DOHH2 (cell line): ENCODE data around the gene FBXO33.

Experiments used
- H3F3A ChIP-seq: fragments of 200-600 bp; sonication (generic), shearing (Covaris generic); 2 replicates; pipeline ENCODE4 v1.6.0; 2016; ENCODE audit warnings: antibody characterized with exemption, mild to moderate bottlenecking; ENCODE audit not compliant: control insufficient read depth, insufficient read depth
- H3K27ac ChIP-seq: fragments of 200-600 bp; sonication (generic); 2 replicates; pipeline ENCODE4 v1.5.1; 2014; ENCODE audit warnings: low read depth, mild to moderate bottlenecking, low read length, moderate library complexity
- H3K27me3 ChIP-seq: fragments of 200-600 bp; sonication (generic); 2 replicates; pipeline ENCODE4 v1.6.1; 2014; ENCODE audit warnings: mild to moderate bottlenecking, low read length, mixed read lengths; ENCODE audit not compliant: control insufficient read depth
- H3K36me3 ChIP-seq: fragments of 200-600 bp; sonication (generic); 2 replicates; pipeline ENCODE4 v1.6.1; 2014; ENCODE audit warnings: mild to moderate bottlenecking, low read length, moderate library complexity, mixed read lengths; ENCODE audit not compliant: control insufficient read depth
- H3K4me1 ChIP-seq: fragments of 200-600 bp; sonication (generic); 2 replicates; pipeline ENCODE4 v1.6.1; 2014; ENCODE audit warnings: mild to moderate bottlenecking, low read length, mixed read lengths; ENCODE audit not compliant: control insufficient read depth
- H3K4me2 ChIP-seq: fragments of 200-600 bp; sonication (generic); 2 replicates; pipeline ENCODE4 v1.6.0; 2014; ENCODE audit warnings: mild to moderate bottlenecking, low read length, moderate library complexity
- H3K4me3 ChIP-seq: fragments of 200-600 bp; sonication (generic); 2 replicates; pipeline ENCODE4 v1.5.1; 2014; ENCODE audit warnings: mild to moderate bottlenecking, low read length, mixed read lengths
- H3K79me2 ChIP-seq: fragments of 200-600 bp; sonication (generic); 2 replicates; pipeline ENCODE4 v1.6.1; 2014; ENCODE audit warnings: mild to moderate bottlenecking, low read length, mixed read lengths; ENCODE audit not compliant: control insufficient read depth
- H3K9me2 ChIP-seq: fragments of 200-600 bp; sonication (generic); replicated peaks from 2 replicates; pipeline ENCODE4 v1.6.1; 2014; ENCODE audit warnings: mild to moderate bottlenecking, low read length, mixed read lengths; ENCODE audit not compliant: control insufficient read depth
- H3K9me3 ChIP-seq: fragments of 200-600 bp; sonication (generic); 2 replicates; pipeline ENCODE4 v1.6.1; 2014; ENCODE audit warnings: antibody characterized with exemption, low read length, mixed read lengths; ENCODE audit not compliant: control insufficient read depth, insufficient read depth
- H4K20me1 ChIP-seq: fragments of 200-600 bp; sonication (generic); 2 replicates; pipeline ENCODE4 v1.6.0; 2014; ENCODE audit warnings: low read depth, mild to moderate bottlenecking, antibody characterized with exemption, low read length, moderate library complexity; ENCODE audit not compliant: control insufficient read depth, insufficient read depth
- CTCF ChIP-seq: fragments of 200-600 bp; sonication (generic); IDR thresholded peaks from one replicate; pipeline ENCODE4 v1.5.1; 2014; ENCODE audit warnings: antibody characterized with exemption, mild to moderate bottlenecking, low read depth, low read length; ENCODE audit not compliant: poor library complexity, severe bottlenecking
- EZH2phosphoT487 ChIP-seq: fragments of 200-600 bp; sonication (generic); IDR thresholded peaks from 2 replicates; pipeline ENCODE4 v1.6.1; 2017; ENCODE audit warnings: borderline replicate concordance, mild to moderate bottlenecking, antibody characterized with exemption, low read length, moderate library complexity, mixed read lengths

Gene FBXO33

GRCh38 chr14:39383741-39384140, 48.5 kb downstream of the FBXO33 start:
- H3K27me3 ChIP-seq: no peaks in the 10 kb centered on the region
- no peaks in the 10 kb centered on the region for H4K20me1 ChIP-seq
- TF ChIP-seq CTCF (no peak), EZH2phosphoT487 (no peak)
- no peak overlapping the region for H3K27ac ChIP-seq
- H3K9me2 ChIP-seq: no peaks in the 10 kb centered on the region
- no peaks in the 10 kb centered on the region for H3K36me3 ChIP-seq
- no peak overlapping the region for H3K4me2 ChIP-seq
- H3F3A ChIP-seq: no peaks in the 10 kb centered on the region
- no peaks in the 10 kb centered on the region for H3K9me3 ChIP-seq
- no peak overlapping the region for H3K4me3 ChIP-seq
- no peaks in the 10 kb centered on the region for H3K4me1 ChIP-seq
- H3K79me2 ChIP-seq: no peaks in the 10 kb centered on the region

DNA sequence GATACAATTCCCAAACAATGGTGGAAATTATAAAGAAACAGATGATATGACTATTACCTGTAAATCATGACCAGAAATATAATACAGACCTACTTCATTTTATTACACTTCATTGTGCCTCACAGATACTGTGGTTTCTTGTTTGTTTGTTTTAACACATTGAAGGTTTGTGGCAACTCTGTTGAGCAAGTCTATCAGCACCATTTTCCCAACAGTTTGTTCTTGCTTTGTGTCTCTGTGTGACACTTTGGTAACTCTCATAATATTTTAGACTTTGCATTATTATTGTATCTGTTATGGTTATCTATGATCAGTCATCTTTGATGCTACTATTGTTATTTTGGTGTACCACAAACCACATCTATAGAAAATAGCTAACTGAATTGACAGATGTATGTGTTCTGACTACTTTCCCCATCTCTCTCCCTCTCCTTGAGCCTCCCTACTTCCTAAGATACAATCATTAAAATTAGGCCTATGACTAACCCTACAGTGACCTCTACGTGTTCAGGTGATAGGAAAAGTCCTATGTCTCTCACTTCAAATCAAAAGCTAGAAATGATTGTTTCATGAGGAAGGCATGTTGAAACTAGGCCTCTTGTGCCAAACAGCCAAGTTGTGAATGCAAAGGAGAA, 49.1 kb downstream of the FBXO33 start:
- TF ChIP-seq EZH2phosphoT487 (no peak), CTCF (no peak)
- Histone ChIP-seq H3K36me3 (no peaks in the 10 kb centered on the region), H3K4me3 (no peak overlapping the region), H3K9me2 (no peaks in the 10 kb centered on the region), H3F3A (no peaks in the 10 kb centered on the region), H3K27ac (no peak overlapping the region), H4K20me1 (no peaks in the 10 kb centered on the region), H3K9me3 (no peaks in the 10 kb centered on the region), H3K79me2 (no peaks in the 10 kb centered on the region), H3K4me1 (no peaks in the 10 kb centered on the region), H3K4me2 (no peak overlapping the region), H3K27me3 (no peaks in the 10 kb centered on the region)

- no peaks in the 10 kb centered on the region for H3F3A ChIP-seq
- H3K9me3 ChIP-seq: no peaks in the 10 kb centered on the region
Measured at GRCh38 chr14:39382463-39382862, 49.8 kb downstream of the FBXO33 start.

More at GRCh38 chr14:39382463-39382862, 49.8 kb downstream of the FBXO33 start:
- no peaks in the 10 kb centered on the region for H3K27me3 ChIP-seq
- no peaks in the 10 kb centered on the region for H3K36me3 ChIP-seq
- no peak overlapping the region for H3K4me2 ChIP-seq
- TF ChIP-seq CTCF (no peak), EZH2phosphoT487 (no peak)
- H3K9me2 ChIP-seq: no peaks in the 10 kb centered on the region
- no peak overlapping the region for H3K4me3 ChIP-seq
- H4K20me1 ChIP-seq: no peaks in the 10 kb centered on the region
- H3K79me2 ChIP-seq: no peaks in the 10 kb centered on the region
- no peak overlapping the region for H3K27ac ChIP-seq
- no peaks in the 10 kb centered on the region for H3K4me1 ChIP-seq
